NB4 (cell line): ENCODE data around the gene MICAL2.

Experiments used
- DNase-seq: peaks from one replicate; pipeline ENCODE4 v3.0.0; 2010; ENCODE audit warnings: low read depth
- H3K4me3 ChIP-seq: one replicate; pipeline ENCODE4 v1.5.1; 2011; ENCODE audit warnings: mild to moderate bottlenecking, low read depth, low read length, moderate library complexity
- CTCF ChIP-seq: IDR thresholded peaks from one replicate; pipeline ENCODE4 v1.5.1; 2012; ENCODE audit warnings: low read depth, low read length
- MAX ChIP-seq: IDR thresholded peaks from 2 replicates; pipeline ENCODE4 v1.6.1; 2011; ENCODE audit warnings: low read depth, low read length
- MYC ChIP-seq: IDR thresholded peaks from 2 replicates; pipeline ENCODE4 v1.6.1; 2011; ENCODE audit warnings: low read depth, low read length
- POLR2A ChIP-seq: IDR thresholded peaks from 2 replicates; pipeline ENCODE4 v1.6.1; 2011; ENCODE audit warnings: mild to moderate bottlenecking; ENCODE audit not compliant: insufficient read length; ENCODE audit errors: extremely low read depth

Gene MICAL2

GRCh38 chr11:12211331-12212065, 101.1 kb downstream of the MICAL2 start:
- DNase-seq, result no peak
- TF ChIP-seq CTCF (no peak), MYC (no peak), POLR2A (no peak), MAX (no peak)

GRCh38 chr11:12212174-12212820, 101.9 kb downstream of the MICAL2 start:
- DNase-seq, result no peak
- no peak for TF ChIP-seq MYC
- TF ChIP-seq MAX, result no peak
- no peak for TF ChIP-seq CTCF
- TF ChIP-seq POLR2A, result no peak
- no peak overlapping the region for H3K4me3 ChIP-seq

More at GRCh38 chr11:12211331-12212065, 101.1 kb downstream of the MICAL2 start:
- H3K4me3 ChIP-seq, result no peak overlapping the region

- TF ChIP-seq CTCF (no peak), MAX (no peak), MYC (no peak), POLR2A (no peak)
- no peak overlapping the region for H3K4me3 ChIP-seq
- no peak for DNase-seq
Observed at GRCh38 chr11:12212821-12213185, 102.4 kb downstream of the MICAL2 start.

- DNase-seq, result no peak
- H3K4me3 ChIP-seq, result no peak overlapping the region
- TF ChIP-seq POLR2A, result no peak
- TF ChIP-seq MAX, result no peak
- TF ChIP-seq MYC, result no peak
- TF ChIP-seq CTCF, result no peak
Observed at GRCh38 chr11:12213883-12214282, 103.5 kb downstream of the MICAL2 start.

- DNase-seq, result no peak
- TF ChIP-seq MAX (no peak), MYC (no peak), POLR2A (no peak), CTCF (no peak)
- H3K4me3 ChIP-seq, result no peak overlapping the region
Observed at GRCh38 chr11:12214751-12215150, 104.4 kb downstream of the MICAL2 start.
